ENCODE data around the gene RAB11FIP3. TPM values are rescaled to one million over a fixed set of nuclear protein-coding genes. Genes with fewer than 3 reads are reported as not detected.

Gene RAB11FIP3
- total RNA-seq, 2 donors from 2014 or later: 33.2 to 93.2 TPM

DNA sequence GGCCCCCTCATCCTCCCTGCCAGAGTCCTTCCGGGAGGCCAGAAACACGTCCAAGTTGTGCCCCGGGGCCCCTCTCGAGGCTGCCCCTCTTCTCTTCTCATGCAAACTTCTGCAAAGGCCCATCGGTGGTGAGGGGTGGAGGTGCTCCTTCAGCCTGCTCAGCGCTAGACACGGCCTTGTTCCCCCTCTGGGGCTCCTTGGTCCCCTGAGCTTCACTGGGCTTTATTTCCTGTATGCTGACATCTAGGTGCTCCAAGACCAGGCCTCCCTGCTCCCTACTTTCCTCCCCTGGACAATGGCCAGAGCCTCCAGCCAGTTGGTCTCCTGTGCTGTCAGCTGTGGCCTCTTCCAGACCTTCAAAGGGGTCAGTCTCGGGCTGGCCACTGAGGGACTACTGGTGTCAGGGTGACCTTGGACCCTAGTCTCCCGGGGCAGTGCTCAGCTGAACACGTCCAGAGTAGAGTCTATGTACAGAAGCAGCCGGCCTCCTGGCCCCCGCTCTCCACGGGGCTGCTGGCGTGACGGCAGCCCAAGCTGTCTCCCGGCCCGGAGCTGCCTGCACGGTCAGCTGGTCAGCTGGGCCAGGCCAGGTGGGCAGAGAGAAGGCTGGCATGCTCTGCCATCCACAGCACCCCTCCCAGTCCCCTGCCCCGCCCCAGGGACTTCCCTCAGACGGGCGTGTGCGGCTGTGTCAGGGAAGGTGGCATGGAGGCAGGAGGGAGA lies 133.0 kb downstream of the RAB11FIP3 start:
- Histone ChIP-seq H3K9me3 (no peaks in the 10 kb centered on the region), H3K4me3 (no peak overlapping the region), H3K36me3 (no peaks in the 10 kb centered on the region), H3K4me1 (replicated peaks) (no peaks in the 10 kb centered on the region), H3K27me3 (replicated peaks; ENCODE audit: insufficient read depth) (peaks cover 9% of the 10 kb centered on the region), H3K27ac (no peak overlapping the region)
- no peak for DNase-seq (ENCODE audit: low spot score)
- intact Hi-C loops (cut with DNase I): no loop called here
- TF ChIP-seq, protein P1, sequence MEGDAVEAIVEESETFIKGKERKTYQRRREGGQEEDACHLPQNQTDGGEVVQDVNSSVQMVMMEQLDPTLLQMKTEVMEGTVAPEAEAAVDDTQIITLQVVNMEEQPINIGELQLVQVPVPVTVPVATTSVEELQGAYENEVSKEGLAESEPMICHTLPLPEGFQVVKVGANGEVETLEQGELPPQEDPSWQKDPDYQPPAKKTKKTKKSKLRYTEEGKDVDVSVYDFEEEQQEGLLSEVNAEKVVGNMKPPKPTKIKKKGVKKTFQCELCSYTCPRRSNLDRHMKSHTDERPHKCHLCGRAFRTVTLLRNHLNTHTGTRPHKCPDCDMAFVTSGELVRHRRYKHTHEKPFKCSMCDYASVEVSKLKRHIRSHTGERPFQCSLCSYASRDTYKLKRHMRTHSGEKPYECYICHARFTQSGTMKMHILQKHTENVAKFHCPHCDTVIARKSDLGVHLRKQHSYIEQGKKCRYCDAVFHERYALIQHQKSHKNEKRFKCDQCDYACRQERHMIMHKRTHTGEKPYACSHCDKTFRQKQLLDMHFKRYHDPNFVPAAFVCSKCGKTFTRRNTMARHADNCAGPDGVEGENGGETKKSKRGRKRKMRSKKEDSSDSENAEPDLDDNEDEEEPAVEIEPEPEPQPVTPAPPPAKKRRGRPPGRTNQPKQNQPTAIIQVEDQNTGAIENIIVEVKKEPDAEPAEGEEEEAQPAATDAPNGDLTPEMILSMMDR (IDR thresholded peaks at IDR 0.05): no peak
- TF ChIP-seq POLR2A (IDR thresholded peaks at IDR 0.05): no peak
- TF ChIP-seq POLR2AphosphoS5 (IDR thresholded peaks at IDR 0.05): no peak
- 73% methylated on average over 17 of the region's 22 CpGs for WGBS

DNA sequence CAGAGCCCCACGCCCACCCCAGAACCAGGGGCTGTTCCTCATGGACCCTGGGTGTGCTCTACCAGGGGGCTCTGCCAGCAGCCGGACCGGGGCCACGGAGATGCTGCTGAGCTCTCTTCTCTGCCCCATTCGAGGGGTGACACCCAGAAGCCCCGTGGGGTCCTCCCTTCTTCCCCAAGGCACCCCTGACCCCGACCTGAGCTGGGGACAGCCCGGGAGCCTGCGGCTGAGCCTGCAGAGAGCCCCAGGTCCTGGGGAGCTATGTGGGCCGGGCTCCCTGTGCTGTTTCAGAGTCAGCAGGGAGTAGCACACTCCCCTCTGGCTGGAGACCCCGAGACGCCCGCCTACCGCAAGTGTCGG lies 133.6 kb downstream of the RAB11FIP3 start:
- 79% methylated on average over 11 of the region's 15 CpGs for WGBS
- H3K27ac ChIP-seq: no peak overlapping the region
- DNase-seq (ENCODE audit: low spot score): no peak
- peaks cover 9% of the 10 kb centered on the region for H3K27me3 ChIP-seq (replicated peaks; ENCODE audit: insufficient read depth)
- TF ChIP-seq, protein P1 (IDR thresholded peaks at IDR 0.05): no peak
- TF ChIP-seq POLR2AphosphoS5 (IDR thresholded peaks at IDR 0.05) (no peak), POLR2A (IDR thresholded peaks at IDR 0.05) (no peak)
- H3K36me3 ChIP-seq: no peaks in the 10 kb centered on the region
- no peak overlapping the region for H3K4me3 ChIP-seq
- intact Hi-C loops (cut with DNase I): no loop called here
- H3K4me1 ChIP-seq (replicated peaks): no peaks in the 10 kb centered on the region
- no peaks in the 10 kb centered on the region for H3K9me3 ChIP-seq

DNA sequence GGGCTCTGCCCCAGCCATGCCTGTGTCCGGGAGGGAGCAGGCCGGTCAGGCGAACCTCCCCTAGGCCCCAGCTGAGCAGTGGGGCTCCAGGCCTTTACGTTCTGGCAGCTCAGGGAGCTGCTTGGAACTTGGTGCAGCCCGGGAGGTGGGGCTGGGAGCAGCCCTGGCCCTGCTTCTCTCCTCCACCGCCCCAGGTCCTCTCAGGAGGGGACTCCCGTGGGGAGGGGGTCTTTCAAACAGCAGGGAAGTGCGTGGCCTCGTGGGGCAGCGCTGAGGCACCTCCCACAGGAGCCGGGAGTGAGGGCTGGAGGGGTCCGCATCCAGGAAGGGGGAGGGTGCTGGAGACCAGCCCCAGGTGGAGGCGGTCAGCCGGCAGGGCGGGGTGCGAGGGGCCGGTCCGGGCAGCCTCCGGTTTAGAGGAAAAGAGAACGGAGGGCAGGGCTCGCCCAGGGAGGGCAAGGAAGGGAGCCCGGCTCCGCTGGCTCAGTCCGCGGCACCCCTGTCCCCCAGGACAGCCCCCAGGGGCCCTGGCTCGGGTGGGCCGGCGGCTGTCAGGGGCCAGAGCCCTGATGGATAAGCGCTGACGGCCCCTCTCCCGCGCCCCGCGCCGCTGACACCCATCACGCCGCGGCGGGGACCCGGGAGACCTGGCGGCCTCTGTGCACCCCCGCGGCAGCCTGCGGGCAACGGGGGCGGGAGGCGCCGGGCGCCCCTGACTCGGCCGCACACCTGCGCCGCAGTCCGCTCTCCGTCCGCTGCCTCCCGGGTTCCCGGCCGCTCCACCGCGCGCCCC lies 134.2 kb downstream of the RAB11FIP3 start:
- intact Hi-C loops (cut with DNase I): no loop called here
- Histone ChIP-seq H3K36me3 (no peaks in the 10 kb centered on the region), H3K27me3 (replicated peaks; ENCODE audit: insufficient read depth) (peaks cover 9% of the 10 kb centered on the region), H3K4me1 (replicated peaks) (no peaks in the 10 kb centered on the region), H3K9me3 (no peaks in the 10 kb centered on the region), H3K4me3 (no peak overlapping the region), H3K27ac (no peak overlapping the region)
- DNase-seq (ENCODE audit: low spot score): no peak
- WGBS: 26% methylated on average over 22 of the region's 62 CpGs
- TF ChIP-seq POLR2AphosphoS5 (IDR thresholded peaks at IDR 0.05): no peak
- TF ChIP-seq, protein P1 (IDR thresholded peaks at IDR 0.05): no peak
- no peak for TF ChIP-seq POLR2A (IDR thresholded peaks at IDR 0.05)

DNA sequence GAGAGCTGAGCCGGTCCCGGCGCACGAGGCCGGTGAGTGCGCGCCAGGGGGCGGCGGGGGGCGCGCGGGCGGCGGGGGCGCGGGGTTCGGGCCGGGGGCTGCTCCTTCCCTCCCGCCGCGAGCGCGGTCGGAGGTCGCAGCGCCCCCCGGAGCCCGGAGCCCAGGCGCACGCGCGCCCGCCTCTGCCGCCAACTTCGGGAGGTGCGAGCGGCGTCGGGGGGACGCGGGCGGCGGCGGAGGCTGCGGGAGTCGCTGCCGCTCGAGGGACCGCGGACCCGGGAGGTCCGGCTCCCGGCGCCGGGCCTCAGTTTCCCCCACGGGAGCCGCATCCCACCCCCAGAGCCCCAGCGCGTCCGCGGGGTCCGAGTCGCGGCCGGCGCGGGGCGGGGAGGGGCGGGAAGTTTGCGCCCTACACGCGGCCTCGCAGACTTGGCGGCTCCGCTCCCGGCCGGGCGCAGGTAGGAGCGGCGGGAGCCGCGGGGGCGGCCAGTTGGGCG lies 134.8 kb downstream of the RAB11FIP3 start, which contains the start of gene PRR35:
Gene PRR35, plus strand, starts transcription at position 191 of the 497 bp plus-strand sequence. CDS start 2,901 bp downstream, outside the sequence.
- Histone ChIP-seq H3K27ac (no peak within 1 kb of the TSS), H3K9me3 (no peaks in the 10 kb centered on the region), H3K27me3 (replicated peaks; ENCODE audit: insufficient read depth) (peaks cover 9% of the 10 kb centered on the region), H3K36me3 (no peaks in the 10 kb centered on the region), H3K4me1 (replicated peaks) (no peaks in the 10 kb centered on the region), H3K4me3 (no peak within 1 kb of the TSS)
- WGBS: 1% methylated on average over 38 of the region's 84 CpGs
- intact Hi-C loops (cut with DNase I): no loop called here
- DNase-seq (ENCODE audit: low spot score): no peak
- TF ChIP-seq POLR2AphosphoS5 (IDR thresholded peaks at IDR 0.05) (no peak), POLR2A (IDR thresholded peaks at IDR 0.05) (no peak)
- TF ChIP-seq, protein P1 (IDR thresholded peaks at IDR 0.05): no peak

Data from prostate gland (tissue), 2 donors.